CD4-positive, alpha-beta T cell treated with Interferon alpha-2 for 1 hour (primary cell): ENCODE results near the gene MYB.

ENCODE experiments used
- DNase-seq, 2 donors: peaks; one replicate each; pipeline ENCODE4 v3.0.0-alpha.2; 2020 to 2022

Gene MYB

DNA sequence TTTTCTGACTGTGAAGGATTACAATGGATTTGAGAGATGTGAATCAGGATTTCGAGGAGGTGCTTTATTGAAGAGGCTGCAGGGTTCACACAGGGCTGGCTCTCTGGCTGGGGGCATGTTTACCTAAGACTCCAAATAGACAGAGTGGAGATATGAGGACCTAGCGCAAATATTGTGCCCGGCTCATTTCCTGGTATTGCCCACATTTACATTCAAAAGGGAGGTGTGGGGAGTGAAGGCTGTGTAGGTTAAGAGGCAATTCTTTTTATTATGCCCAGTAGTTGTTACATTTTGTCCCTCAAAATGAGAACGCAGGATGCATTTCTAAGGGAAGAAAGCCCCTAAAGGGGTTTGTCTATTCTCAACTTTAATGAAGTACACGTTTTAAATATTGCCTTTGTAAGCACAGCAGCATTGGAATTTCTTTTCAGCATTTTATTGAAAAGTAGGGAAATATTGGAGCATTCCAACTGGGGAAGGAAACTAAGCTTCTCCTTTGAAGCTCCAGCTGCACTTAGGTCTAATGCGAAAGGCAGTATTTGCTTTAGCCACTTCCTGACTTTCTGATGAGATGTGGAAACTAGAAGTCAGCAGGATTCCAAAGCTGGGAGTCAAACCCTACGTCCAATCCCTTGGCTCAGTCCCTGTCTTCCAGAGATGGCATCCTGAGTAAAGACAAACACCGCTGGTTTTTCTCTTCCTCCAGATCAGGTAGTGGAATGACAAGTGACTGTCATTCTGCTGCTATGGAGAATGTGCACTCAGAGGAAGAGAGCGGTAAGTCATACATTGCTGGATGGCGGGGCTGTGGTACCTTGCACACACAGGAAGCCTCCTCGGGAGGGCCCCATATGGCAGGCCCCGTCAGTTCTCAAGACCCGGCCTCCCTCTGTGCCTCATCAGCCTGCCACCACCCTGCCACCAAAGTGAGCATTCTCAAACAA, 70.7 kb downstream of the MYB start:
- no peak for DNase-seq

DNA sequence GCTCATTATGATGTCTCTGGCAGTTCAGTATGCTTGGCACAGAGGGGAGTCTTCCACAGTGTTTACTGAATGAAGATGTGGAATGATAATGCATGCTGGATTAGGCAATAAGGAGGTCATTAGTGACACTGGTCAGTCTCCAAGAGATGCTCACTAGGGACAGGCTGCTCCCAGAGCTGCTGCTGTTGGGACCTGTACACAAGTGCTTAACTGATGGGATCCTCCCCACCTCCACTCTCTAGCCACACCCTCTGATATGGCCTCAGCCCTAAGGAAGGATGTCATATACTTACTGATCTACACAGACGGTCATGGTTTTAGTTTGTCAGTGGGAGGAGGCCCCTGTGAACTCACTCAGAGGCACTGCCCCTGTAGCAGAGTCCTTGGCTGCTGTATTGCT, 73.4 kb downstream of the MYB start:
- DNase-seq: no peak

DNA sequence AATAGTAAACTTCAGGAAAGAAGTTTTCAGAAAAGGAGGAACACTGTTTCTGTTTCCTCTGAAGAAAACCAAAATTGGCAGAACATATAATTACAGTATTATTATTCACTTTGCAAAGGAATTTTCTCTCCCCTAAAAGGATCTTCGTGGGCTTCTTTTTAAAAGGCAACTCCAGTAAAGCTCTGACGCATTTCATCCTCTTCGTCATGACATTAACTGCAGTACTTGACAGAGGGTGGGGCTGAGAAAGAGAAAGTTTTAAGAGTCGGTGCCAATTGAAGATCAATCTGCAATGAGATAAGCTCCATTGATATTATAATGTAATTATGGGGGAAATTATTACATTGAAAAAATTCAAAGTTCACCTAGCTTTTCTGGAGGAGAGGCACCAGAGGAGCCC, 75.8 kb downstream of the MYB start:
- no peak for DNase-seq

DNA sequence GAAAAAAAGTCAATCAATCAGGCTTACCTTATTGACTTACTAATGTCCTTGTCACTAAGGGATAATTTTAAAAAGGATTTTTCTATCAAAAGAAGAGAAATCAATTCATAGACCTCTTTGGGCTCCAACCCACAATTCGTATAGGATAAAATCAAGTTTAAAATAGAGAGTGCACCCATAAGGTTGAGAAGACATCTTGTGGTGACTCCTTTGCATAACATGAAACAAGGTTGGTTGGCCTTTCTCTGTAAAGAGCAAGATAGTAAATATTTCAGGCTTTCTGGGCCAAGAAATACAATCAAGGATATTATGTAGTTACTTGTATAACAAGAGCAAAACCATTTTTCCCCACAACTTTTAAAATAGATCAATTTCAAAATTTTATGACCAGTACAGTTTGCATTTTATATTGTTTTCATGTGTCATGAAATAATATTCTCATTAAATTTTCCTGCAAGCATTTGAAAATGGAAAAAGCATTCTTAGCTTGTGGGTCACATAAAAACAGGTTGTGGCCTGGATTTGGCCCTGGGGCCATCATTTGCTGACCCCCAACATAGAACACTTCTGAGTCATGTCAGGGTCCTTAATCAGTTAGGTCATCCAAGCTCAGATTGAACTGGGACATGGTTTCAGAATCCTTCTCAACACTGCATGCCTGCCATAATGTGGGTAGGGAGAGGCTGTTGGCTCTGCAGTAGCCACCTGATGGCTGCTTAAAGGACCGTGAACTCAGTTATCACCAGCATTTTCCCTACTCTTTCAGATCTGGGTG, 76.7 kb downstream of the MYB start:
- DNase-seq: peak in 1 of 2 donors; percentile 6

DNA sequence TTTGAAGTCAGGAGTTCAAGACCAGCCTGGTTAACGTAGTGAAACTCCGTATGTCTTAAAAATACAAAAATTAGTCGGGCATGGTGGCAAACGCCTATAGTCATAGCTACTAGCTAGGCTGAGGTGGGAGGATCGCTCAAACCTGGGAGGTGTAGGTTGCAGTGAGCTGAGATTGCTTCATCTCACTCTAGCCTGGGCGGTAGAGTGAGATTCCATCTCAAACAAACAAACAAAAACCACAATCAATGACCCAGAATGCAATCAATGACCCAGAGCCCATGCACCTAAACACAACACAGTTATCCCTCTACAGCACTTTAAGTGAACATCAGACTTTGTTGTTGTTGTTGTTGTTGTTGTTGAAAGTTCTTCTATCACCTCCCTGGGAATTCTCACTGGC, 77.9 kb downstream of the MYB start:
- DNase-seq: no peak

DNA sequence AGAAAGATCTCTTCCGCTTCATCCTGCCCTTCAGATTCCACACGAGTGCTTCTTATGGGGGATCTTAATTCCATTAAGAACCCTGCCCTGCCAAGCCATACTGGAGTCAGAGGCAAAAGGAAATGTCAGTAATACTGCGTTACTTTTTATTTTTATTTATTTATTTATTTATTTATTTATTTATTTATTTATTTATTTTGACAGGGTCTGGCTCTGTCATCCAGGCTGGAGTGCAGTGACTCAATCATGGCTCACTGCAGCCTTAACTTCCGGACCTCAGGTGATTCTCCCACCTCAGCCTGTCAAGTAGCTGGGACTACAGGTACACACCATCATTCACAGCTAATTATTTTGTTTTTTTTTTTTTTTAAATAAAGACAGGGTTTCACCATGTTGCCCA, 79.5 kb downstream of the MYB start:
- no peak for DNase-seq

DNA sequence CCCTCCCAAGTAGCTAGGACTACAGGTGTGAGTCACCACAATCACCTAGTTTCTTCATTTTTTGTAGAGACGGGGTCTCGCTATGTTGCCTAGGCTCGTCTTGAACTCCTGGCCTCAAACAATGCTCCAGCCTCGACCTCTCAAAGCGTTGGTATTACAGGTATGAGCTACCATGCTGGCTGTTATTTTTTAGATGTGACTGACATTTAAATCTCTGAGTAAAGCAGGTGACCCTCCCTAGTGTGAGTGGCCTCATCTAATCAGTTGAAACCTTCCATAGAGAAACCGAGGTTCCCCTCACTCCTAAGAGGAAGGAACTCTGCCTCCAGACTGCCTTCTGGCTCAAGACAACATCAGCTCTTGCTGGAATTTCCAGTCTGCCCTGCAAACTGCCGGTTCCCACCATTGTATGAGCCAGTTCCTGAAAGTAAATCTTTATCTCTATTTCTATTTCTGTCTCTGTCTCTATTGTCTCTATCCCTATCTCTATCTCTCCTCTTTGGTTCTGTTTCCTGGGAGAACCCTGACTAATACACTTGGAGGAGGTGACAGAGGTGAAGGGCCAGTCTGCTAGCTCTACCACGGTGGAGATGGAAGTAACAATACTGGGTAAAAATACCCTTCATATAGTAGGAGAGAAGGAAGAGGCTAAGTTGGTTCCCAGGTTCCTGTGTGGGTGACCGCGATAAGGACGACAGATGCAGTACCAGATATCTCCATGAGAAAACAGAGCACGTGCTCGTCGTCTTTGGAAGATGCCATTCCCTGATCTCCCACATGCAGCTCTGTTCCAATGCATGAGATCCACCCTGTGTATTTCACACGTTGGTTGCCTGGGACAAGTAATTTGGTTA, 81.0 kb downstream of the MYB start:
- no peak for DNase-seq

DNA sequence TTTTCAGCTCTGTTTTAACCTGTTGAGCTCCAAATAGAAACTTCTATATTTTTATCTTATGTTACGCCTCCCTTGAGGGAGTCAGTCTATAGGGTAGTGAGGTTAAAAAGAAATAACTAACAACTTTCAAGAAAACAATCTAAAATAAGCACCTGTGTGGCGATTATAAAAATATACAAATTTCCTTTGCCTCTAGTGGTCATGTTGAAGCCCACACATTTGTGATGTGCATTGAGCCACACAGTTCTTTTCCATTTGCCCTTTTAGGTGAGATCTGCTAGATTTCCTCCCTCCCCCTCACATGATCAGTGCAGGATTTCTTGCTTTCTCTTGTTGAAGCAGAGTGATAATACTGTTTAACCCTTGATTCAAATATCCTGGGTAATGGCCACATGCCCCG, 84.2 kb downstream of the MYB start:
- DNase-seq: no peak

DNA sequence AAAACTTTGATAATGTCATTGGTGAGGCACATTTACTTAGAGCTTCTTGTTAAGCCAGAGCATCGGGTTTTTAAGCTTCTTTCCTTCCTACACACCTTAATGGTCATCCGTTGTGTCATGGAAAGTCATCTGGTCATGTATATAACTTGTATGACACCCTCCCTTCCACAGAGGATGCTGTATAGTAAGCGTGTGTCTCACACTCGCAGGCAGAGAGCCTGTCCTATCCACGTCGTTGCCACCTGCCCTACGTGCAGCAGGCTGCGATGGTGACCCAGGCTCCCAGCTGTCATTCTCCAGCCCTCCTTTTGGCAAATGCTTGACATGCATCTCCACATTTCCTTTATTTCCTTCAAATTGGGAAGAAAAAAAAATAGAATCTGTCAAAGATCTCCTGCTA, 85.6 kb downstream of the MYB start:
- DNase-seq: no peak

DNA sequence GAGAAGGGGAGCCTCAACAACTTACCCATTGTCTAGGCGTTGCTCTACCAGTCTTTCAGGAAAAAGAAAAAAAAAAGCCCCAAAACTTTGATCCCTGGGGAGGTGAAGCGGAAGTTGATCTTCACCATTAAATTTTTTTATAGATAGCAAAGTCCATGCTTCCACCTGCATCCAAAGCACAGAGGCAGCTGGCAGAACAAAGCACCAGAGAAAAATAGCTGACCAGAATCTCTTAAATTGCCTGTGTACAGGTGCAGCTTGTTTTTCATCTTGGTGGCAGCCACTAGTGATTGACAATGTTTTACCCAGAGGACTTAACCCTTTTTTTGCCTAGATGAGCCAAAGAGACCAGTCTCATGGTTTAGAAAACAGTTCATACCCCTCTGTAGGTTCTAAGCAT, 86.0 kb downstream of the MYB start:
- DNase-seq: no peak

DNA sequence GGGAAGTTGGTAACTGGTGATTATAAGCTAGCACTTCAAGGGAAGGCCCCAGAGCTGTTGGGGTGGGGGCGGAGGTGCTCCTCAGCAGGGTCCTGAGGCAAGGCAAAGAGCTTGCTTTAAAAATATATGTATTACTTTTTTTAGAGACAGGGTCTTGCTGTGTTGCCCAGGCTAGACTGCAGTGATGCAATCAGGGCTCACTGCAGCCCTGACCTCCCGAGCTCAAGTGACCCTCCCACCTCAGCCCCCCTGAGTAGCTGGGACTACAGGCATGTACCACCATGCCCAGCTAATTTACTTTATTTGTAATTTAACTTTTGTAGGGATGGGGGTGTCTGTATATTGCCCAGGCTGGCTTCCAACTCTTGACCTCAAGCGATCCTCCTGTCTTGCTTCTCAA, 87.2 kb downstream of the MYB start:
- DNase-seq: no peak

DNA sequence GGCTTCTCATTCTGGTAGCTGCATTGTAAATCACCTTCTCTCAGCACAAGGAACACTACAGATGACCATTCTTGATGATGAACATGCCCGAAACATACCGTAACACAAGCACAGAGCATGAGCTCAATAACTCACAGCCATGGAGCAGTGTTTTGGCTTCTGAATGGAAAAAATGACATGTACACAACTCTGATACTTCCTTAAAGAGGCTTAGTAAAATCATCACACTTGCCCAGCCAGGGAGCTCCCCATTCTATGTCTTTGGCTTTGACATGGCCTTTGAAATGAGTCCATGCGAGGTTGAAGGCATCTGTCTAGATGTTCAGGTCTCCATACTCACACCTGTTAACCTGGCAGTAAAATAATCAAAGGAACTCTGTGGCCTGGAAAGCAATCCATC, 87.6 kb downstream of the MYB start:
- DNase-seq: no peak
